GM12878 (cell line): Measurements from ENCODE around the gene HASPIN. TPM values are rescaled to one million over a fixed set of nuclear protein-coding genes. Genes with fewer than 3 reads are reported as not detected.

ENCODE experiments used
- ATAC-seq: fragments of 200-7000 bp; cut with Tn5 transposase; 3 replicates; pipeline ENCODE4 v1.9.1; 2020; ENCODE audit warnings: mild to moderate bottlenecking, moderate library complexity
- BruUV-seq: library from RNA; stranded (reverse); fragments of 400-500 nt; replicated peaks from 2 replicates; lab custom pipeline; 2021; lab: Mats Ljungman, UMichigan
- CTCF ChIA-PET: fragments of 300-600 bp; sonication (Branson Sonifier 250); formaldehyde crosslinking; extraction: SDS; loops from one replicate; lab custom pipeline; 2021; ENCODE audit warnings: inconsistent platforms; lab: Yijun Ruan, JAX
- POLR2A ChIA-PET: fragments of 350-600 bp; formaldehyde crosslinking; extraction: SDS; loops from one replicate; lab custom pipeline; 2021; ENCODE audit warnings: inconsistent platforms; lab: Charles Lee
- RAD21 ChIA-PET: fragments of 300-600 bp; sonication (Branson Sonifier 250); formaldehyde crosslinking; loops from one replicate; lab custom pipeline; 2023; ENCODE audit warnings: antibody characterized with exemption; ENCODE audit not compliant: unreplicated experiment; lab: Charles Lee
- SMC1A ChIA-PET: fragments of 300-600 bp; sonication (Branson Sonifier 250); formaldehyde crosslinking; loops from one replicate; lab custom pipeline; 2023; ENCODE audit not compliant: unreplicated experiment, uncharacterized antibody; lab: Charles Lee
- DNase-seq: peaks from one replicate; pipeline ENCODE4 v3.0.0-alpha.2; 2011; ENCODE audit warnings: low read depth, low spot score
- FAIRE-seq: peaks from 3 replicates; lab custom pipeline; 2011; peaks lifted over from hg19 to GRCh38; lab: Jason Lieb, UNC
- H2AFZ ChIP-seq: 2 replicates; pipeline ENCODE4 v1.6.0; 2011; ENCODE audit warnings: low read depth, low read length, control low read depth; ENCODE audit not compliant: control insufficient read depth
- H3K27ac ChIP-seq: 2 replicates; pipeline ENCODE4 v1.5.1; 2011; ENCODE audit warnings: control low read depth; ENCODE audit not compliant: control insufficient read depth, insufficient read depth
- H3K27me3 ChIP-seq, 2 experiments: replicated peaks in 1 of 2; 2 replicates each; pipeline versions ENCODE4 v1.6.0 to v1.6.1; 2011; ENCODE audit warnings: low read length in 1 of 2; ENCODE audit not compliant: control insufficient read depth in 2 of 2, insufficient read depth in 2 of 2
- H3K36me3 ChIP-seq, 2 experiments: 2 replicates each; pipeline ENCODE4 v1.5.1; 2011; ENCODE audit warnings: low read length in 1 of 2; ENCODE audit not compliant: control insufficient read depth in 2 of 2, insufficient read depth in 2 of 2
- H3K4me1 ChIP-seq: 2 replicates; pipeline ENCODE4 v1.6.1; 2011; ENCODE audit warnings: mild to moderate bottlenecking, low read length, moderate library complexity, mixed read lengths; ENCODE audit not compliant: control insufficient read depth, insufficient read depth
- H3K4me2 ChIP-seq: 2 replicates; pipeline ENCODE4 v1.6.0; 2011; ENCODE audit warnings: control low read depth; ENCODE audit not compliant: control insufficient read depth, insufficient read depth
- H3K4me3 ChIP-seq: fragments of 200-600 bp; sonication (generic); 2 replicates; pipeline ENCODE4 v1.5.1; 2016
- H3K79me2 ChIP-seq: 2 replicates; pipeline ENCODE4 v1.6.0; 2011; ENCODE audit warnings: low read length; ENCODE audit not compliant: control insufficient read depth, insufficient read depth
- H3K9ac ChIP-seq: 2 replicates; pipeline ENCODE4 v1.8.0; 2011; ENCODE audit warnings: low read length, control low read depth, mixed read lengths; ENCODE audit not compliant: control insufficient read depth, insufficient read depth
- H3K9me3 ChIP-seq: replicated peaks from 3 replicates; pipeline ENCODE4 v1.5.1; 2011; ENCODE audit warnings: mild to moderate bottlenecking, low read length; ENCODE audit not compliant: control insufficient read depth, insufficient read depth
- H4K20me1 ChIP-seq: 2 replicates; pipeline ENCODE4 v1.6.0; 2011; ENCODE audit not compliant: control insufficient read depth, insufficient read depth
- BCLAF1 ChIP-seq: fragments of 450-650 bp; IDR thresholded peaks from 2 replicates; pipeline ENCODE4 v1.6.1; 2017; ENCODE audit warnings: antibody characterized with exemption, mild to moderate bottlenecking, moderate library complexity
- BHLHE40 ChIP-seq, 2 experiments: fragments of 450-650 bp in 1 of 2; IDR thresholded peaks; 2 replicates each; pipeline ENCODE4 v1.6.1; 2011 to 2017; ENCODE audit warnings: low read depth in 2 of 2, borderline replicate concordance in 1 of 2, improper control_type of control experiment in 1 of 2, low read length in 1 of 2, mild to moderate bottlenecking in 1 of 2
- MTA3 ChIP-seq: IDR thresholded peaks from 2 replicates; pipeline ENCODE4 v1.6.1; 2012; ENCODE audit warnings: low read length, inconsistent platforms, borderline replicate concordance
- NFXL1 ChIP-seq: fragments of 450-650 bp; IDR thresholded peaks from 2 replicates; pipeline ENCODE4 v1.6.1; 2017; ENCODE audit warnings: antibody characterized with exemption, mild to moderate bottlenecking, borderline replicate concordance
- RCOR1 ChIP-seq: conservative IDR thresholded peaks from 2 replicates; pipeline ENCODE4 v1.6.1; 2012; ENCODE audit warnings: low read depth, low read length, improper control_type of control experiment
- RUNX3 ChIP-seq: IDR thresholded peaks from 2 replicates; pipeline ENCODE4 v1.6.1; 2012; ENCODE audit warnings: low read length, inconsistent platforms
- SUZ12 ChIP-seq: fragments of 200-600 bp; sonication (generic); IDR thresholded peaks from one replicate; pipeline ENCODE4 v1.6.1; 2018; ENCODE audit warnings: antibody characterized with exemption, mild to moderate bottlenecking; ENCODE audit not compliant: unreplicated experiment
- WGBS: methylation state at CpG from one replicate; pipeline ENCODE4 v1.1.6; 2016; ENCODE audit warnings: low lambda C conversion rate; ENCODE audit not compliant: insufficient replicate concordance, insufficient coverage; ENCODE audit errors: missing lambda C conversion rate; 5-methylcytosine and 5-hydroxymethylcytosine counted together
- in situ Hi-C: fragments of 300-500 bp; cut with MboI; formaldehyde crosslinking; loops from 9 replicates; pipeline ENCODE4 v1.14.3; 2018; ENCODE audit warnings: mixed read lengths
- intact Hi-C: fragments of 100-400 bp; cut with micrococcal nuclease; formaldehyde crosslinking; loops from one replicate; pipeline ENCODE4 v1.14.2; 2022; ENCODE audit not compliant: unreplicated experiment
- polyA plus RNA-seq, 11 experiments: library from polyadenylated mRNA; depleted of rRNA in 4 of 11; unstranded in 6 of 11; stranded (reverse) in 5 of 11; fragments of >200 nt; fragmentation: Nextera tagmentation in 4 of 11; fragmentation: Illumina TruSeq in 1 of 11; extraction: Ambion mirVana in 4 of 11; extraction: Trizol in 1 of 11; gene quantifications; 1 replicate in 1 of 11; 2 replicates in 10 of 11; pipeline versions ENCODE4 v1.2.1 to v1.2.3, GENCODE V29; 2011 to 2016; ENCODE audit warnings: inconsistent platforms in 2 of 11, missing spikeins in 2 of 11, low read depth in 1 of 11
- total RNA-seq, 4 experiments: library from RNA; depleted of rRNA in 3 of 4; stranded (reverse); fragments of >200 nt in 3 of 4; fragmentation: Illumina TruSeq in 1 of 4; extraction: Trizol in 1 of 4; gene quantifications; 2 replicates each; pipeline versions ENCODE4 v1.2.1 to v1.2.3, GENCODE V29; 2013 to 2021
- TF ChIP-seq, protein P1 (sequence below): fragments of 450-650 bp; IDR thresholded peaks from 2 replicates; pipeline ENCODE4 v1.6.1; 2016; ENCODE audit warnings: mild to moderate bottlenecking

The HASPIN gene
- total and polyA plus RNA-seq, 10 of the 15 experiments (the other 5 are each of a cell fraction or from before 2014, with no cell fraction given) = 0.80 to 18.0 (median 10.1) TPM

- H3K4me3 ChIP-seq = no peak overlapping the region
- H2AFZ ChIP-seq = no peak overlapping the region
- peaks cover 5% of the 10 kb centered on the region for H3K4me1 ChIP-seq
- WGBS = 95% methylated on average over 16 of the region's 16 CpGs
- ChIA-PET POLR2A (no interaction called here), SMC1A (no interaction called here), CTCF (no interaction called here), RAD21 (interaction anchor here (1.0 to 1.7 kb wide), 3 partner anchors 32 to 73 kb away, joined by 3 to 5 read pairs (median 4); no protein-coding TSS in a partner anchor)
- no peaks in the 10 kb centered on the region for H4K20me1 ChIP-seq
- ATAC-seq (no peak; the same call in 2 of the 3 replicates), FAIRE-seq (no peak), DNase-seq (no peak)
- no peak for TF ChIP-seq MTA3
- TF ChIP-seq NFXL1 = no peak
- TF ChIP-seq BCLAF1 = no peak
- no peak for TF ChIP-seq SUZ12
- no peak for TF ChIP-seq RUNX3
- TF ChIP-seq, protein P1, sequence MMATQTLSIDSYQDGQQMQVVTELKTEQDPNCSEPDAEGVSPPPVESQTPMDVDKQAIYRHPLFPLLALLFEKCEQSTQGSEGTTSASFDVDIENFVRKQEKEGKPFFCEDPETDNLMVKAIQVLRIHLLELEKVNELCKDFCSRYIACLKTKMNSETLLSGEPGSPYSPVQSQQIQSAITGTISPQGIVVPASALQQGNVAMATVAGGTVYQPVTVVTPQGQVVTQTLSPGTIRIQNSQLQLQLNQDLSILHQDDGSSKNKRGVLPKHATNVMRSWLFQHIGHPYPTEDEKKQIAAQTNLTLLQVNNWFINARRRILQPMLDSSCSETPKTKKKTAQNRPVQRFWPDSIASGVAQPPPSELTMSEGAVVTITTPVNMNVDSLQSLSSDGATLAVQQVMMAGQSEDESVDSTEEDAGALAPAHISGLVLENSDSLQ = 0 out of 2 replicates have a peak, but pooled peaks have one; percentile 31
- TF ChIP-seq BHLHE40 (IDR thresholded peaks at IDR 0.05; ENCODE audit: borderline replicate concordance in 1 of 2, low read depth in 2 of 2, low read length in 1 of 2) = no peak
- no peak for TF ChIP-seq RCOR1
- H3K9ac ChIP-seq = no peak overlapping the region
- H3K36me3 ChIP-seq = no peaks in the 10 kb centered on the region
- intact Hi-C loops (no loop called here), in situ Hi-C loops (no loop called here)
- no peak overlapping the region for H3K27ac ChIP-seq
- H3K9me3 ChIP-seq = no peaks in the 10 kb centered on the region; the same call in 2 of the 3 replicates
- BruUV-seq = no TSS peak
- no peaks in the 10 kb centered on the region for H3K27me3 ChIP-seq
- no peak overlapping the region for H3K4me2 ChIP-seq
- no peaks in the 10 kb centered on the region for H3K79me2 ChIP-seq
Observed at GRCh38 chr17:3771140-3771539, 47.4 kb downstream of the HASPIN start.
